Esophagus squamous epithelium (tissue), 4 donors: Measurements from ENCODE around the gene ANP32B.

Experiments used
- POLR2A ChIP-seq, 4 donors: fragments of 450-650 bp; IDR thresholded peaks; one replicate each; pipeline ENCODE4 v1.6.1; 2017; ENCODE audit warnings: antibody characterized with exemption in 4 of 4, mild to moderate bottlenecking in 4 of 4, moderate library complexity in 3 of 4
- TF ChIP-seq, protein P1 (sequence below), 6 experiments: fragments of 450-650 bp in 4 of 6; fragments of 200-600 bp in 2 of 6; sonication (generic) in 2 of 6; IDR thresholded peaks; one replicate each; pipeline ENCODE4 v1.5.1; 2016 to 2019; ENCODE audit warnings: antibody characterized with exemption in 6 of 6, mild to moderate bottlenecking in 4 of 6, moderate library complexity in 4 of 6

DNA sequence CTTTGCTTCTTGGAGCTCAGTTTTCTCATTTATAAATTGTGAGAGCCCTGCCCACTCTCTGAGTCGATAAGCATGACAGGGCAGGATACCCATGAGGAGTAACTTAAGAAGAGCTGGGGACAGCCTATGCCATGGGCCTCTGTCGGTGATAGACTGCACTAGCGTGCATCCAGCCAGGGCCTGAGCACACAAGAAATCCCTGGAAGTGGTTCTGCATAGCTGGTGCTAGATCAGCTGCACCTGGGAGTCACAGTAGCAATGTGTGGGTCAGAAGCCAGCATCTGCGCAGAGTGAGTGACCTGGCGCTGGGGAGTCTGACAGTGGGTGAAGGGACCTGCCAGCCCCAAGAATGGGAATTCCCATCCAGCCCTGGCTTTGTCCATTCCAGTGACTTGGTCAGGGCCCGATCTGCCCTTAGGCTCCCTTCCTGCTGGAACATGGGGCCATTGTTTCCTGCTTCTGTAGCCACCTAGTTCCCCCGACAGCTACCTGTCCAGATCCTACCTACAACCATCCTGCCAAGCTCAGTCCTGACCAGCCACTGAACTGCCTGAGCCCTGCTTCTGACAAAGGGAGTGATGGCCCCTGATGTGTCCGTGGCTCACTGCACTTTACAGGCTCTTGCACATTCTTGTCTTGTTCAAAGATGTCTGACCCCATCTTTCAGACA lies 37.5 kb downstream of the ANP32B start:
- TF ChIP-seq POLR2A (IDR thresholded peaks at IDR 0.05), result no peak
- TF ChIP-seq, protein P1, sequence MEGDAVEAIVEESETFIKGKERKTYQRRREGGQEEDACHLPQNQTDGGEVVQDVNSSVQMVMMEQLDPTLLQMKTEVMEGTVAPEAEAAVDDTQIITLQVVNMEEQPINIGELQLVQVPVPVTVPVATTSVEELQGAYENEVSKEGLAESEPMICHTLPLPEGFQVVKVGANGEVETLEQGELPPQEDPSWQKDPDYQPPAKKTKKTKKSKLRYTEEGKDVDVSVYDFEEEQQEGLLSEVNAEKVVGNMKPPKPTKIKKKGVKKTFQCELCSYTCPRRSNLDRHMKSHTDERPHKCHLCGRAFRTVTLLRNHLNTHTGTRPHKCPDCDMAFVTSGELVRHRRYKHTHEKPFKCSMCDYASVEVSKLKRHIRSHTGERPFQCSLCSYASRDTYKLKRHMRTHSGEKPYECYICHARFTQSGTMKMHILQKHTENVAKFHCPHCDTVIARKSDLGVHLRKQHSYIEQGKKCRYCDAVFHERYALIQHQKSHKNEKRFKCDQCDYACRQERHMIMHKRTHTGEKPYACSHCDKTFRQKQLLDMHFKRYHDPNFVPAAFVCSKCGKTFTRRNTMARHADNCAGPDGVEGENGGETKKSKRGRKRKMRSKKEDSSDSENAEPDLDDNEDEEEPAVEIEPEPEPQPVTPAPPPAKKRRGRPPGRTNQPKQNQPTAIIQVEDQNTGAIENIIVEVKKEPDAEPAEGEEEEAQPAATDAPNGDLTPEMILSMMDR (IDR thresholded peaks at IDR 0.05), result no peak
